ENCODE results near the gene MLC1.
A peak's percentile ranks its signal among the peaks of the same experiment; 100 is the strongest.

The MLC1 gene

GRCh38 chr22:50085211-50085972 lies at the start of gene MLC1:
Gene MLC1 (minus strand): TSS chr22:50085426. CDS start chr22:50084902, 524 bp downstream.
- no peak for DNase-seq

GRCh38 chr22:50134481-50134880 lies 49.3 kb upstream of the MLC1 start:
- no peak for DNase-seq

- no peak for DNase-seq
Measured at GRCh38 chr22:50131894-50132293, 46.7 kb upstream of the MLC1 start.

- no peak for DNase-seq
Measured at GRCh38 chr22:50129121-50129736, 44.0 kb upstream of the MLC1 start.

GRCh38 chr22:50125029-50125428 lies 39.8 kb upstream of the MLC1 start:
- DNase-seq = no peak

- no peak for DNase-seq
Measured at GRCh38 chr22:50123119-50123518, 37.9 kb upstream of the MLC1 start.

- DNase-seq = no peak
Measured at GRCh38 chr22:50121202-50121740, 36.0 kb upstream of the MLC1 start.

- DNase-seq = no peak
Measured at GRCh38 chr22:50119768-50120251, 34.6 kb upstream of the MLC1 start.

- no peak for DNase-seq
Measured at GRCh38 chr22:50119169-50119767, 34.0 kb upstream of the MLC1 start.

GRCh38 chr22:50118557-50119168 lies 33.4 kb upstream of the MLC1 start:
- no peak for DNase-seq

GRCh38 chr22:50118129-50118528 lies 32.9 kb upstream of the MLC1 start:
- no peak for DNase-seq

- no peak for DNase-seq
Measured at GRCh38 chr22:50117168-50117762, 32.0 kb upstream of the MLC1 start.

GRCh38 chr22:50115693-50116092 lies 30.5 kb upstream of the MLC1 start:
- DNase-seq = no peak

GRCh38 chr22:50114221-50115021 lies 29.2 kb upstream of the MLC1 start:
- no peak for DNase-seq

- DNase-seq = peak; percentile 27
Measured at GRCh38 chr22:50112151-50113118, 27.2 kb upstream of the MLC1 start.

- no peak for DNase-seq
Measured at GRCh38 chr22:50111056-50111455, 25.8 kb upstream of the MLC1 start.

- DNase-seq = no peak
Measured at GRCh38 chr22:50107529-50107928, 22.3 kb upstream of the MLC1 start.

- no peak for DNase-seq
Measured at GRCh38 chr22:50105208-50106100, 20.2 kb upstream of the MLC1 start.

GRCh38 chr22:50104141-50104544 lies 18.9 kb upstream of the MLC1 start:
- DNase-seq = no peak

GRCh38 chr22:50102946-50103345 lies 17.7 kb upstream of the MLC1 start:
- DNase-seq = peak; percentile 48
